Measurements from ENCODE around the gene FAM20B.

GRCh38 chr1:179010671-179011070 is 15.0 kb upstream of the FAM20B start:
- TF ChIP-seq HDAC2 (CRISPR knock-in tag; IDR thresholded peaks at IDR 0.05) (no peak), ZNF572 (CRISPR knock-in tag; IDR thresholded peaks at IDR 0.05) (no peak), CTCF (CRISPR knock-in tag; IDR thresholded peaks at IDR 0.05) (no peak), ZNF260 (CRISPR knock-in tag; IDR thresholded peaks at IDR 0.05; ENCODE audit: borderline replicate concordance, low read depth) (no peak), AFF4 (CRISPR knock-in tag; IDR thresholded peaks at IDR 0.05) (no peak), ZNF768 (CRISPR knock-in tag; IDR thresholded peaks at IDR 0.05) (no peak), TCF12 (IDR thresholded peaks at IDR 0.05) (no peak), TCF12 (CRISPR knock-in tag; IDR thresholded peaks at IDR 0.05) (no peak), MYC (CRISPR knock-in tag; IDR thresholded peaks at IDR 0.05; ENCODE audit: borderline replicate concordance) (no peak)
